GM12878 (cell line): ENCODE results near the gene TCP1.

Experiments
- BCLAF1 ChIP-seq: fragments of 450-650 bp; IDR thresholded peaks from 2 replicates; pipeline ENCODE4 v1.6.1; 2017; ENCODE audit warnings: antibody characterized with exemption, mild to moderate bottlenecking, moderate library complexity
- CTCF ChIP-seq, 3 experiments: IDR thresholded peaks in 2 of 3; conservative IDR thresholded peaks in 1 of 3; 2 replicates each; pipeline ENCODE4 v1.5.1; 2011; ENCODE audit warnings: low read depth in 3 of 3, low read length in 3 of 3, mild to moderate bottlenecking in 3 of 3, control low read depth in 2 of 3, moderate library complexity in 2 of 3, inconsistent platforms in 1 of 3, mixed read lengths in 1 of 3; ENCODE audit not compliant: control insufficient read depth in 2 of 3, insufficient read depth in 1 of 3; ENCODE audit errors: extremely low read depth in 1 of 3
- CUX1 ChIP-seq: IDR thresholded peaks from 2 replicates; pipeline ENCODE4 v1.6.1; 2012; ENCODE audit warnings: improper control_type of control experiment, low read depth, low read length; ENCODE audit not compliant: insufficient replicate concordance
- MTA3 ChIP-seq: IDR thresholded peaks from 2 replicates; pipeline ENCODE4 v1.6.1; 2012; ENCODE audit warnings: low read length, inconsistent platforms, borderline replicate concordance
- REST ChIP-seq: IDR thresholded peaks from 2 replicates; pipeline ENCODE4 v1.6.1; 2012; ENCODE audit warnings: mild to moderate bottlenecking, low read depth, low read length
- TCF12 ChIP-seq: IDR thresholded peaks from 2 replicates; pipeline ENCODE4 v1.6.1; 2011; ENCODE audit warnings: low read depth, mild to moderate bottlenecking, low read length
- ZNF274 ChIP-seq: IDR thresholded peaks from one replicate; pipeline ENCODE4 v1.8.0; 2011; ENCODE audit not compliant: insufficient read length, insufficient read depth

GRCh38 chr6:159826968-159827647, 37.7 kb upstream of the TCP1 start:
- TF ChIP-seq CUX1 (no peak), REST (no peak), CTCF (IDR thresholded peaks at IDR 0.05 in 2 of 3, conservative IDR thresholded peaks at IDR 0.05 in 1 of 3; ENCODE audit: control insufficient read depth in 2 of 3, extremely low read depth in 1 of 3, insufficient read depth in 1 of 3, low read depth in 3 of 3, low read length in 3 of 3) (no peak), MTA3 (no peak), BCLAF1 (no peak), ZNF274 (no peak), TCF12 (no peak)
